Stimulated activated CD8-positive, alpha-beta memory T cell treated with anti-CD3 and anti-CD28 coated beads, Interleukin-12 subunit alpha, Interleukin-12 subunit beta, amount 100 ng/mL, for 4 hours (primary cell): Measurements from ENCODE around the gene CKS1B.

ENCODE experiments used
- DNase-seq: peaks from one replicate; pipeline ENCODE4 v3.0.0-alpha.2; 2020; ENCODE audit warnings: low read depth

The CKS1B gene

GRCh38 chr1:154945962-154946850, 28.3 kb upstream of the CKS1B start:
- no peak for DNase-seq

- DNase-seq, result no peak
Observed at GRCh38 chr1:154948079-154948478, 26.4 kb upstream of the CKS1B start.

- no peak for DNase-seq
Observed at GRCh38 chr1:154951901-154952657, 22.4 kb upstream of the CKS1B start.

GRCh38 chr1:154952664-154953063, 21.8 kb upstream of the CKS1B start:
- DNase-seq, result no peak

- DNase-seq, result no peak
Observed at GRCh38 chr1:154953611-154954038, 20.9 kb upstream of the CKS1B start.

GRCh38 chr1:154954541-154954940, 19.9 kb upstream of the CKS1B start:
- DNase-seq, result no peak

GRCh38 chr1:154955039-154955717, 19.3 kb upstream of the CKS1B start:
- peak; percentile 56 for DNase-seq

GRCh38 chr1:154955718-154956543, 18.6 kb upstream of the CKS1B start, which contains the start of gene PBXIP1:
PBXIP1 (minus strand) TSS chr1:154956099; CDS start chr1:154953721, 2,378 bp downstream.
- DNase-seq, result peak; percentile 51

GRCh38 chr1:154956544-154956941, 17.9 kb upstream of the CKS1B start:
- no peak for DNase-seq

- DNase-seq, result no peak
Observed at GRCh38 chr1:154957091-154957657, 17.3 kb upstream of the CKS1B start.

GRCh38 chr1:154958036-154958435, 16.4 kb upstream of the CKS1B start:
- DNase-seq, result no peak

GRCh38 chr1:154958681-154959425, 15.6 kb upstream of the CKS1B start:
- no peak for DNase-seq

GRCh38 chr1:154959426-154959780, 15.1 kb upstream of the CKS1B start:
- no peak for DNase-seq

GRCh38 chr1:154960446-154961136, 13.9 kb upstream of the CKS1B start:
- DNase-seq, result no peak

GRCh38 chr1:154961207-154962155, 13.0 kb upstream of the CKS1B start, which contains the start of gene PYGO2:
PYGO2 (minus strand) TSS chr1:154961782; CDS start chr1:154961576, 206 bp downstream.
- DNase-seq, result peak; percentile 71

- no peak for DNase-seq
Observed at GRCh38 chr1:154962156-154962749, 12.2 kb upstream of the CKS1B start.

GRCh38 chr1:154962795-154963330, 11.6 kb upstream of the CKS1B start:
- DNase-seq, result no peak

- DNase-seq, result no peak
Observed at GRCh38 chr1:154963643-154964042, 10.8 kb upstream of the CKS1B start.
